Neutrophil (primary cell): ENCODE measurements around the gene ARIH1.

Experiments used
- H3K27ac ChIP-seq: fragments of 200-600 bp; sonication (generic); 2 replicates; pipeline ENCODE4 v1.5.1; 2016; ENCODE audit warnings: mild to moderate bottlenecking, moderate library complexity
- H3K27me3 ChIP-seq: fragments of 200-600 bp; sonication (generic); 2 replicates; pipeline ENCODE4 v1.6.0; 2016; ENCODE audit warnings: mild to moderate bottlenecking
- H3K36me3 ChIP-seq: fragments of 200-600 bp; sonication (generic); 2 replicates; pipeline ENCODE4 v1.5.1; 2017
- H3K4me1 ChIP-seq, 2 experiments: fragments of 200-600 bp in 1 of 2; sonication (generic) in 1 of 2; 1 replicate in 1 of 2; 2 replicates in 1 of 2; pipeline versions ENCODE4 v1.5.1 to v1.6.1; 2013 to 2016; ENCODE audit warnings: low read depth in 1 of 2, low read length in 1 of 2, mild to moderate bottlenecking in 1 of 2, moderate library complexity in 1 of 2; ENCODE audit not compliant: control insufficient read depth in 1 of 2, insufficient read depth in 1 of 2
- H3K4me3 ChIP-seq, 2 experiments: fragments of 200-600 bp in 1 of 2; sonication (generic) in 1 of 2; 1 replicate in 1 of 2; 2 replicates in 1 of 2; pipeline ENCODE4 v1.5.1; 2013 to 2016; ENCODE audit warnings: low read depth in 1 of 2, low read length in 1 of 2, mild to moderate bottlenecking in 1 of 2, moderate library complexity in 1 of 2
- H3K9me3 ChIP-seq: fragments of 200-600 bp; sonication (generic); 2 replicates; pipeline ENCODE4 v1.5.1; 2016
- CTCF ChIP-seq: fragments of 200-600 bp; sonication (generic); IDR thresholded peaks from 2 replicates; pipeline ENCODE4 v1.5.1; 2016; ENCODE audit warnings: antibody characterized with exemption

ARIH1 gene

GRCh38 chr15:72450805-72451204 is 23.3 kb upstream of the ARIH1 start:
- Histone ChIP-seq H3K4me3 (no peak overlapping the region), H3K4me1 (no peaks in the 10 kb centered on the region), H3K36me3 (no peaks in the 10 kb centered on the region)

GRCh38 chr15:72451224-72451623 is 22.9 kb upstream of the ARIH1 start:
- Histone ChIP-seq H3K4me3 (no peak overlapping the region), H3K27ac (no peak overlapping the region), H3K27me3 (peaks cover 5% of the 10 kb centered on the region), H3K4me1 (no peaks in the 10 kb centered on the region), H3K9me3 (no peaks in the 10 kb centered on the region), H3K36me3 (no peaks in the 10 kb centered on the region)
- TF ChIP-seq CTCF, result no peak

More at GRCh38 chr15:72450805-72451204, 23.3 kb upstream of the ARIH1 start:
- TF ChIP-seq CTCF, result no peak
- H3K27ac ChIP-seq, result no peak overlapping the region
- H3K9me3 ChIP-seq, result no peaks in the 10 kb centered on the region
- H3K27me3 ChIP-seq, result peaks cover 5% of the 10 kb centered on the region

GRCh38 chr15:72456684-72457083 is 17.4 kb upstream of the ARIH1 start:
- no peak overlapping the region for H3K27ac ChIP-seq
- H3K4me1 ChIP-seq, result peaks cover 0 to 3% of the 10 kb centered on the region in 2 experiments
- H3K9me3 ChIP-seq, result no peaks in the 10 kb centered on the region
- no peaks in the 10 kb centered on the region for H3K36me3 ChIP-seq
- H3K27me3 ChIP-seq, result no peaks in the 10 kb centered on the region
- no peak for TF ChIP-seq CTCF
- no peak overlapping the region for H3K4me3 ChIP-seq

GRCh38 chr15:72460402-72460801 is 13.7 kb upstream of the ARIH1 start:
- TF ChIP-seq CTCF, result no peak
- no peaks in the 10 kb centered on the region for H3K9me3 ChIP-seq
- no peak overlapping the region for H3K27ac ChIP-seq
- no peaks in the 10 kb centered on the region for H3K36me3 ChIP-seq
- no peaks in the 10 kb centered on the region for H3K27me3 ChIP-seq
- peaks cover 0 to 10% of the 10 kb centered on the region in 2 experiments for H3K4me1 ChIP-seq
- H3K4me3 ChIP-seq, result no peak overlapping the region

DNA sequence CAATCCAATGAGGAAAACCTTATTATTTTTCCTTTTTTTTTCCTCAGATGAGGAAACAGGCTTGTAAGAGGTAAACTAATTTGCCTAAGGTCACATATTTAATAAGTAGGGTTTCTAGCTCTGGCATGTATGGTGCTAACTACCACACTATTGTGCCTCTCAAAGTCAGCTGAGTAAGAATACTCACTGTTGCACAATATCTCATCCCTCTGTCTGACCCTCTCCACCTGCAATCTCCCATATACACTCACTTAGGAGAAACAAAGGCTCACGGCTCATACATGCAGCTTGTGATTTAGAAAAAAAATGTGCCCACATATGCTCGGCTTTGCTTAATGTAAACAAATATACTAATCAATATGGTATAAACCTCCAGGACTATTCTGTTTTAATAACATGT is 10.4 kb upstream of the ARIH1 start:
- peaks cover 0 to 10% of the 10 kb centered on the region in 2 experiments for H3K4me1 ChIP-seq
- H3K36me3 ChIP-seq, result no peaks in the 10 kb centered on the region
- no peak overlapping the region for H3K27ac ChIP-seq
- no peak for TF ChIP-seq CTCF
- no peaks in the 10 kb centered on the region for H3K9me3 ChIP-seq
- H3K4me3 ChIP-seq, result no peak overlapping the region
- no peaks in the 10 kb centered on the region for H3K27me3 ChIP-seq

DNA sequence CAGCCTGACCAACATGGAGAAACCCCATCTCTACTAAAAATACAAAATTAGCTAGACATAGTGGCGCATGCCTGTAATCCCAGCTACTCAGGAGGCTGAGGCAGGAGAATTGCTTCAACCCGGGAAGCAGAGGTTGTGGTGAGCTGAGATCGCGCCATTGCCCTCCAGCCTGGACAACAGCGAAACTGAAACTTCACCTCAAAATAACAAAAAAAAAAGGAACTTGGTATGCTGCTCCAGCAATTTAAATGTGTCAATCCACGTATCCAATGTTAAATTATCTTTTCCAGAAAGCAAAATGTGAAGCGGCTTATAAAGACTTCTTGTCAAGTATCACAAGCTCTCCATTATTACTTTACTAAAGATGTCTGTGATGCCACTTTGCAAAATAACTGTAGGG is 9.9 kb upstream of the ARIH1 start:
- H3K36me3 ChIP-seq, result no peaks in the 10 kb centered on the region
- peak overlapping the region in 1 of 2 experiments; percentile 29 for H3K4me3 ChIP-seq
- no peak overlapping the region for H3K27ac ChIP-seq
- peaks cover 0 to 10% of the 10 kb centered on the region in 2 experiments for H3K4me1 ChIP-seq
- TF ChIP-seq CTCF, result no peak
- no peaks in the 10 kb centered on the region for H3K9me3 ChIP-seq
- H3K27me3 ChIP-seq, result no peaks in the 10 kb centered on the region
